ENCODE measurements around the gene RAB38. TPM values are rescaled to one million over a fixed set of nuclear protein-coding genes. Genes with fewer than 3 reads are reported as not detected.

RAB38 gene
- 3.9 TPM for polyA plus RNA-seq (2013, experiment 1 of 2)
- 4.6 TPM for polyA plus RNA-seq (2013, experiment 2 of 2)

DNA sequence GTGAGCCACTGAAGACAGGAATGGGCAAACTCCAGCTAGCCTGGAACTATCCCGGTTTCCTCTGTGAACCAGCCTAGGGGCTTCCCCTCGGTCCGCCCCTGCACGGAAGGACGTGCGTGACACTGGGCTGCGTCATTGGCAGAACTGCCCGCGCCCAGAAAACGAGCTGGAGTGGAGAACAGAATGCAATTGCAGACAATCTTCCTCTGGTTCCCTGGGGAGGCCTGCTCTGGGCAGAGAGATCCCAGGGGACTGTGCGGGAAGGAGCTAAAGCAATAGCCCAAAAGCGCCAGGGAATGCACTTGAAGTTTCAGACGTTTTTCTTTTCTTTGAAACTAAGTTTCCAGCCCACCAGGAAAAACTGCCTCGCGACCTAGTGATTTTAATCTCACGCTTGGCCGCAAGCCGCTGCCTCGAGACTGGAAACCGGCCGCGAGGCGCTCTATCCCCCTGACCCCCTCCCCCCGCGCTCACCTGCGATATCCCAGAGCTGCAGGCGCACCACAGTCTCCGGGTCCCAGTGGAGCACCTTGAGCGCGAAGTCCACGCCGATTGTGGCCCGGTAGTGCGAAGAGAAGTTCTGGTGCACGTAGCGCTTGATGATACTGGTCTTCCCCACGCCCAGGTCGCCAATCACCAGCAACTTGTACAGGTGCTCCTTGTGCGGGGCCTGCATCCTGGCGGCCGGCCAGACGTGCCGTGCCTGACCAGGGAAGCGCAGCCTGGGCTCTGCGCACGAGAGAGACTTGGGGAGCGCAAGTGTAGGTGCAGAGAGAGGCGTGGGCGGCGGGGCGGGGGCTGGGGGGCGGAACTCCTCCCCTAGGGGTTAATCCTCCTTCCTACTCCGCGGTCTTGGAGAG, at the start of gene RAB38:
Gene RAB38 (minus strand): TSS at position 735 of the 860 bp plus-strand sequence. CDS start 59 bp downstream, at position 676.
- Histone ChIP-seq H3K27ac (ENCODE audit: low read depth, low read length, severe bottlenecking) (no peak within 1 kb of the TSS), H3K36me3 (ENCODE audit: control insufficient read depth, insufficient read depth, low read length) (no peaks in the 10 kb centered on the region), H3K9me3 (ENCODE audit: control insufficient read depth, low read length) (no peaks in the 10 kb centered on the region), H3K4me1 (ENCODE audit: control insufficient read depth, insufficient read depth, low read length, poor library complexity, severe bottlenecking) (no peaks in the 10 kb centered on the region), H3K4me3 (ENCODE audit: extremely low read depth, insufficient read depth, low read length, poor library complexity, severe bottlenecking) (peak within 1 kb of the TSS; percentile 38)
- 7% methylated on average over 29 to 32 of the region's 54 CpGs for WGBS, 2 experiments (ENCODE audit: insufficient coverage in 2 of 2)

DNA sequence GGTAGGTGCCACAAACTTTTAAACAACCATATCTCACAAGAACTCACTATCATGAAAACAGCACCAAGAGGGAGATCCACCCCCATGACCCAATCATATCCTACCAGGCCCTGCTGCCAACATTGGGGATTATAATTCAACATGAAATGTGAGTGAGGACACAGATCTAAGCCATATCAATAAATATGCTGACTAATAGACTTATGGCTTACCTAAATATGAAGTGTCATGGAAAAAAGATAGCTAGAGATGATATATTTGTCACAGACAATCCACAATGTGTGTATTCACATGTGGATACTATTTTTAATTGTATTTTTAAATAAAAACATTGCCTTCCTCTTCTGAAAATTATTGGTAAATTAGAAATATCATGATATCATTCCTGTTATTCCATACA, 38.2 kb upstream of the RAB38 start:
- no peak overlapping the region for H3K27ac ChIP-seq (ENCODE audit: low read depth, low read length, severe bottlenecking)
- H3K4me3 ChIP-seq (ENCODE audit: extremely low read depth, insufficient read depth, low read length, poor library complexity, severe bottlenecking), result no peak overlapping the region
- no peaks in the 10 kb centered on the region for H3K9me3 ChIP-seq (ENCODE audit: control insufficient read depth, low read length)
- H3K4me1 ChIP-seq (ENCODE audit: control insufficient read depth, insufficient read depth, low read length, poor library complexity, severe bottlenecking), result no peaks in the 10 kb centered on the region
- H3K36me3 ChIP-seq (ENCODE audit: control insufficient read depth, insufficient read depth, low read length), result no peaks in the 10 kb centered on the region

DNA sequence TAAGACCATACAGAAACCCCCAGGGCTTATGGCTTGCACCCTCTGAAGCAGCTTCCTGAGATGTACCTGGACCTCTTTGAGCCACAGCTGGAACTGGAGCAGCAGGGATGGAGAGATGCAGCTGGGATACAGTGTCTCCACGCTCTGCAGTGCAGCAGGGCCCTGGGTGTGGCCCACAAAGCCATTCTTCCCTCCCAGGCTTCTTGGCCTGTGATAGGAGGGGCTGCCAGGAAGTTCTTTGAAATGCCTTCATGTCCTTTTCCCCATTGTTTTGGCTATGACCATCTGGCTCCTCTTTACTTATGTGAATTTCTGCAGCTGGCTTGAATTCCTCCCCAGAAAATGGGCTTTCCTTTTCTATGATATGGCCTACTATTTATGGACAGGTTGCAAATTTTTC, 37.1 kb upstream of the RAB38 start:
- no peak overlapping the region for H3K4me3 ChIP-seq (ENCODE audit: extremely low read depth, insufficient read depth, low read length, poor library complexity, severe bottlenecking)
- H3K36me3 ChIP-seq (ENCODE audit: control insufficient read depth, insufficient read depth, low read length), result no peaks in the 10 kb centered on the region
- H3K9me3 ChIP-seq (ENCODE audit: control insufficient read depth, low read length), result no peaks in the 10 kb centered on the region
- H3K4me1 ChIP-seq (ENCODE audit: control insufficient read depth, insufficient read depth, low read length, poor library complexity, severe bottlenecking), result no peaks in the 10 kb centered on the region
- no peak overlapping the region for H3K27ac ChIP-seq (ENCODE audit: low read depth, low read length, severe bottlenecking)
- no CpG with 5 or more reads among the region's 1 CpG for WGBS, 2 experiments (ENCODE audit: insufficient coverage in 2 of 2)

DNA sequence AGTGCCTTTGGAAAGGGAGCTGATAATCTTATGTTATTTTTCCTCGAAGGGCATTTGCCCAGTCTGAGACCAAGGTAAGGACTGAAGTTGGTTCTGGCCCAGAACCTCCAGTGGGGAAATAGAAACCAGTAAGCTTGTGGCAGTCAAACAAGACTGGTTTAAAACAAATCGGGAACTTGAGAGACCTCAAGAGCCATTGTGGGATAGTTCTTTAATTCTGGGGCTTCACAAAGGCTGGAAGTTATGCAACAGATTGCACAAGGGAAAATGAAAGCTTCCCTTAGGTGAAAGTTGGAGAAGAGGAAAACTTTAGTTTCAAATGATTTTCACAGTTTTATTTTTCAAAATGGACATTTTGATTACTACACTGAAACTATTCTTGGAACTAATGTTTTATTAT, 33.5 kb upstream of the RAB38 start:
- H3K36me3 ChIP-seq (ENCODE audit: control insufficient read depth, insufficient read depth, low read length), result no peaks in the 10 kb centered on the region
- H3K9me3 ChIP-seq (ENCODE audit: control insufficient read depth, low read length), result no peaks in the 10 kb centered on the region
- no peak overlapping the region for H3K4me3 ChIP-seq (ENCODE audit: extremely low read depth, insufficient read depth, low read length, poor library complexity, severe bottlenecking)
- 67 to 83% methylated on average over 2 of the region's 2 CpGs for WGBS, 2 experiments (ENCODE audit: insufficient coverage in 2 of 2)
- no peak overlapping the region for H3K27ac ChIP-seq (ENCODE audit: low read depth, low read length, severe bottlenecking)
- no peaks in the 10 kb centered on the region for H3K4me1 ChIP-seq (ENCODE audit: control insufficient read depth, insufficient read depth, low read length, poor library complexity, severe bottlenecking)

DNA sequence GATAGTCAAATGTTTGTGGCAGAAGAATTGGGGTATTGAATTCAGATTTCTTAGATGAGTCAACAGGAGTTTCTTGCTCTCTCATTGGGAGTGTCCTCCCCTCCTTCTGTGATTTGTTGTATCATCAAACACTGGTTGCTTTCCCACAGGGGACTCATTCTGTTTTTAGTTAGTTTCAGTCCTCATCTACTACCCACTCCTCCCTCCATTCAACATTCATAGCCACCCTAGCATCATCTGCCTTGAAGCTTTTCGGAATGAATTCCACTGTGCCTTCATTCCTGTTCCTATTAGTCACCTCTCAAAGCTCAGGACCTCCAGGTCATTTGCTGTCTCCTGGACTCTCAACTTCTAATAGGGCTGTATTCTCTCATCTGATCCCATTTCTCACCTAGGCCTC, 31.5 kb upstream of the RAB38 start:
- WGBS, 2 experiments (ENCODE audit: insufficient coverage in 2 of 2), result 0% methylated on average over 1 of the region's 1 CpG
- Histone ChIP-seq H3K4me1 (ENCODE audit: control insufficient read depth, insufficient read depth, low read length, poor library complexity, severe bottlenecking) (no peaks in the 10 kb centered on the region), H3K9me3 (ENCODE audit: control insufficient read depth, low read length) (no peaks in the 10 kb centered on the region), H3K4me3 (ENCODE audit: extremely low read depth, insufficient read depth, low read length, poor library complexity, severe bottlenecking) (no peak overlapping the region), H3K36me3 (ENCODE audit: control insufficient read depth, insufficient read depth, low read length) (no peaks in the 10 kb centered on the region), H3K27ac (ENCODE audit: low read depth, low read length, severe bottlenecking) (no peak overlapping the region)

DNA sequence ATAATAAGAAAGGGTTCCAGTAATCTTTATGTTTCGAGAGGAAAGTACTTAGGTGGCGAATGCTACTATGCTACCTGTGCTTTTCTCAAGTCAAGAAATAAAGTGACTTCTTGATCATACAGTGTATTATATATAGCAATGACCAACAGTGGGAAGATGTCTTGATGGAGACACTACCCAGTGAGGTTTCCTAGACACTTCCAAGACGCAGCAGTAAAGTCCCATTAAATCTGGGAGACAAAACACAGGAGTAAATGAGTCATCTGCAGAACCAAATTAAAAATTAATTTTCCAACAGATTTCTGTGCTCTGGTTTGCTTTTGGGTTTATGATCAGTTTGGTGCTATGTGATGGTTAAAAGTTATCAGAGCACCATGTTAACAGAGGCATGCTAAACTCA, 29.1 kb upstream of the RAB38 start:
- Histone ChIP-seq H3K4me3 (ENCODE audit: extremely low read depth, insufficient read depth, low read length, poor library complexity, severe bottlenecking) (no peak overlapping the region), H3K9me3 (ENCODE audit: control insufficient read depth, low read length) (no peaks in the 10 kb centered on the region), H3K36me3 (ENCODE audit: control insufficient read depth, insufficient read depth, low read length) (no peaks in the 10 kb centered on the region), H3K27ac (ENCODE audit: low read depth, low read length, severe bottlenecking) (no peak overlapping the region), H3K4me1 (ENCODE audit: control insufficient read depth, insufficient read depth, low read length, poor library complexity, severe bottlenecking) (no peaks in the 10 kb centered on the region)
- WGBS, 2 experiments (ENCODE audit: insufficient coverage in 2 of 2), result 40% methylated on average over 1 of the region's 3 CpGs; no CpG with 5 or more reads in 1 of the 2 experiments

DNA sequence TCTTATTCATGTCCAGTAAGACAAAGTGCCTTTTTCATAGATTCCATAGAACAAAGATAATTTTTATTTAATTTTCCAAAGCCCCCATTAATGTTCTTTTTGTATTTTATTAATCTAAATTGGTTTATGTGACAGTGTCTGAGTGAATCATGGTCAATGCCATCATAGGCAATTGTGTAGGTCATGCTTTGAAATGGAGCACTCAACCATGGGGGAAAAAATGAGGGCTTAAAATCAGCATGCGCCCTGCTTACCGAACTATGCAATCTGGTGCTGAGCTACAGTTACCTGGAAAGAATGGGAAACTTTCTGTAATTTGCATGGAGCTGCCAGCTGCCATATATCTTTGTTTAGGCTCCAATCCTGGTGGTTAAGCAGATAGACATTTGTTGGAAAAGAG, 28.4 kb upstream of the RAB38 start:
- H3K9me3 ChIP-seq (ENCODE audit: control insufficient read depth, low read length), result no peaks in the 10 kb centered on the region
- H3K36me3 ChIP-seq (ENCODE audit: control insufficient read depth, insufficient read depth, low read length), result no peaks in the 10 kb centered on the region
- H3K4me3 ChIP-seq (ENCODE audit: extremely low read depth, insufficient read depth, low read length, poor library complexity, severe bottlenecking), result no peak overlapping the region
- H3K27ac ChIP-seq (ENCODE audit: low read depth, low read length, severe bottlenecking), result no peak overlapping the region
- no peaks in the 10 kb centered on the region for H3K4me1 ChIP-seq (ENCODE audit: control insufficient read depth, insufficient read depth, low read length, poor library complexity, severe bottlenecking)
- WGBS, 2 experiments (ENCODE audit: insufficient coverage in 2 of 2), result 80 to 100% methylated on average over 1 to 2 of the region's 2 CpGs

DNA sequence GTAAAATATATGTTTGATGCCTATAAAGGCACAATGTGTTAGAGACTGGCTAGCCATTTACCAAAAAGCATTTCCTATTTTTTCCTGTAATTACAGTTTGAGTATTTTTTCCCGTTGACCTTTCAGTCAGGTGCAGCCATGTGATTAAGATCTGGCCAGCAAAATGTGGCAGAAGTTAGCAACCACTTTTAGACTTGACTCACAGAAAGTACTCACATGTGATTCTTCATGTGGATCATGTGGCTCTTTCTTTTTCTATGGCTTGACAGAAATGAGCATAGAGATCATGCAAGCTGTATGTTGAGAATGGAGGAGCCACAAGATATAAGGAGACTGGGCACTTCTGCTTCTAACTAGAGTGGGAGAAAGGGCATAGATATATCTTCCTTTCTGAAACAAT, 27.3 kb upstream of the RAB38 start:
- WGBS, 2 experiments (ENCODE audit: insufficient coverage in 2 of 2), result 91 to 100% methylated on average over 1 of the region's 1 CpG
- H3K4me1 ChIP-seq (ENCODE audit: control insufficient read depth, insufficient read depth, low read length, poor library complexity, severe bottlenecking), result no peaks in the 10 kb centered on the region
- H3K27ac ChIP-seq (ENCODE audit: low read depth, low read length, severe bottlenecking), result no peak overlapping the region
- no peak overlapping the region for H3K4me3 ChIP-seq (ENCODE audit: extremely low read depth, insufficient read depth, low read length, poor library complexity, severe bottlenecking)
- H3K36me3 ChIP-seq (ENCODE audit: control insufficient read depth, insufficient read depth, low read length), result no peaks in the 10 kb centered on the region
- H3K9me3 ChIP-seq (ENCODE audit: control insufficient read depth, low read length), result no peaks in the 10 kb centered on the region

DNA sequence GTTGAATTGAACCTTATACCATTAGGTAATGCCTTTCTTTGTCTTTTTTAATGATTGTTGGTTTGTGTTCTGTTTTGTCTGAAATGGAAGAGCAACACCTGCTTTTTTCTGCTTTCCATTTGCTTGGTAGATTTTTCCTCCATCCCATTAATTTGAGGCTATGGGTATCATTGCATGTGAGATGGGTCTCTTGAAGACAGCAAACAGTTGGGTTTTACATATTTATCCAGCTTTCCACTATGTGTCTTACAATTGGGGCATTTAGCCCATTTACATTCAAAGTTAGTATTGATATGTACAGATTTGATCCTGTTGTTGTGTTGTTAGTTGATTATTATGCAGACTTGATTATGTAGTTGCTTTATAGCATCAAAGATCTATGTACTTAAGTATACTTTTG, 21.1 kb upstream of the RAB38 start:
- H3K27ac ChIP-seq (ENCODE audit: low read depth, low read length, severe bottlenecking), result no peak overlapping the region
- H3K36me3 ChIP-seq (ENCODE audit: control insufficient read depth, insufficient read depth, low read length), result no peaks in the 10 kb centered on the region
- H3K9me3 ChIP-seq (ENCODE audit: control insufficient read depth, low read length), result no peaks in the 10 kb centered on the region
- H3K4me3 ChIP-seq (ENCODE audit: extremely low read depth, insufficient read depth, low read length, poor library complexity, severe bottlenecking), result no peak overlapping the region
- no peaks in the 10 kb centered on the region for H3K4me1 ChIP-seq (ENCODE audit: control insufficient read depth, insufficient read depth, low read length, poor library complexity, severe bottlenecking)

DNA sequence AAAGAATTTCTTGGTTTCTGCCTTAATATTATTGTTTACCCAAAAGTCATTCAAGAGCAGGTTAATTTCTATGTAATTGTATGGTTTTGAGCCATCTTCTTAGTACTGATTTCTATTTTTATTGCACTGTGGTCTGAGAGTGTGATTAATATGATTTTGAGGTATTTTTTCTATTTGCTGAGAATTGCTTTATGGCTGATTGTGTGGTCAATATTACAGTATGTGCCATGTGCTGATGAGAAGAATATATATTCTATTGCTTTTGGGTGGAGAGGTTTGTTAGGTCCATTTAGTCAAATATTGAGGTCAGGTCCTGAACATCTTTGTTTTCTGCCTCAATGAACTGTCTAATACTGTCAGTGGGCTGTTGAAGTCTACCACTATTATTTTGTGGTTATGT, 20.7 kb upstream of the RAB38 start:
- H3K36me3 ChIP-seq (ENCODE audit: control insufficient read depth, insufficient read depth, low read length), result no peaks in the 10 kb centered on the region

DNA sequence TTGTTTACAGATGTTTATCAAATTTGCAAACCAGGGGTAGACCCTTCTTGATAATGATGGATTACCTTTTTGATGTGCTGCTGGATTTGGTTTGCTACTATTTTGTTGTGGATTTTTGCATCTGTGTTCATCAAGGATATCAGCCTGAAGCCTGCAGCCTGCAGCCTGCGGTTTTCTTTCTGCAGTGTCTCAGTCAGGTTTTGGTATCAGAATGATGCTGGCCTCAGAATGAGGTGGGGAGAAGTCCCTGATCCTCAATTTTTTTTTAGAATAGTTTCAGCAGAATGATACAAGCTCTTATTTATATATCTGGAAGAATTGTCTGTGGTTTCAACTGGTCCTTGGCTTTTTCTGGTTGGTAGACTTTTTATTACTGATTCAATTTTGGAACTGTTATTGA, 19.7 kb upstream of the RAB38 start:
- no peak overlapping the region for H3K27ac ChIP-seq (ENCODE audit: low read depth, low read length, severe bottlenecking)
- H3K4me3 ChIP-seq (ENCODE audit: extremely low read depth, insufficient read depth, low read length, poor library complexity, severe bottlenecking), result no peak overlapping the region
- 0% methylated on average over 1 of the region's 1 CpG; no CpG with 5 or more reads in 1 of the 2 experiments for whole genome bisulfite sequencing, 2 experiments (ENCODE audit: insufficient coverage in 2 of 2)
- no peaks in the 10 kb centered on the region for H3K9me3 ChIP-seq (ENCODE audit: control insufficient read depth, low read length)
- no peaks in the 10 kb centered on the region for H3K36me3 ChIP-seq (ENCODE audit: control insufficient read depth, insufficient read depth, low read length)
- H3K4me1 ChIP-seq (ENCODE audit: control insufficient read depth, insufficient read depth, low read length, poor library complexity, severe bottlenecking), result no peaks in the 10 kb centered on the region

More for the DNA sequence above, 20.7 kb upstream of the RAB38 start:
- no peak overlapping the region for H3K4me3 ChIP-seq (ENCODE audit: extremely low read depth, insufficient read depth, low read length, poor library complexity, severe bottlenecking)
- H3K4me1 ChIP-seq (ENCODE audit: control insufficient read depth, insufficient read depth, low read length, poor library complexity, severe bottlenecking), result no peaks in the 10 kb centered on the region
- H3K9me3 ChIP-seq (ENCODE audit: control insufficient read depth, low read length), result no peaks in the 10 kb centered on the region
- H3K27ac ChIP-seq (ENCODE audit: low read depth, low read length, severe bottlenecking), result no peak overlapping the region
